Naive B cell (primary cell): ENCODE results near the gene GP1BA. TPM values are rescaled to one million over a fixed set of nuclear protein-coding genes. Genes with fewer than 3 reads are reported as not detected.
A peak's percentile ranks its signal among the peaks of the same experiment; 100 is the strongest.

Source experiments
- ATAC-seq, 2 donors: fragments of 150-1000 bp; cut with Tn5 transposase; 2 replicates each; pipeline ENCODE4 v1.10.0; 2021; ENCODE audit warnings: low read depth in 2 of 2, mild to moderate bottlenecking in 2 of 2, moderate library complexity in 2 of 2
- DNase-seq: peaks from one replicate; pipeline ENCODE4 v3.0.0; 2022
- H3K27ac Mint-ChIP-seq, 6 donors: one replicate each; pipeline ENCODE4 v1.8.0; 2020 to 2022; ENCODE audit warnings: mild to moderate bottlenecking in 6 of 6, mixed read lengths in 6 of 6, moderate library complexity in 5 of 6, inconsistent platforms in 2 of 6
- H3K27me3 Mint-ChIP-seq, 3 donors: one replicate each; pipeline ENCODE4 v1.8.0; 2021 to 2022; ENCODE audit warnings: mixed read lengths in 3 of 3, mild to moderate bottlenecking in 1 of 3
- H3K36me3 Mint-ChIP-seq, 2 donors: one replicate each; pipeline ENCODE4 v1.8.0; 2020 to 2022; ENCODE audit warnings: mixed read lengths in 2 of 2, inconsistent platforms in 1 of 2, mild to moderate bottlenecking in 1 of 2
- H3K4me1 Mint-ChIP-seq, 3 donors: one replicate each; pipeline ENCODE4 v1.8.0; 2020 to 2022; ENCODE audit warnings: mixed read lengths in 3 of 3, inconsistent platforms in 1 of 3, mild to moderate bottlenecking in 1 of 3, moderate library complexity in 1 of 3
- H3K4me3 Mint-ChIP-seq, 8 donors: one replicate each; pipeline ENCODE4 v1.8.0; 2020 to 2022; ENCODE audit warnings: mild to moderate bottlenecking in 8 of 8, mixed read lengths in 8 of 8, moderate library complexity in 8 of 8, inconsistent platforms in 2 of 8
- H3K9me3 Mint-ChIP-seq, 7 donors: one replicate each; pipeline ENCODE4 v1.8.0; 2020 to 2022; ENCODE audit warnings: mixed read lengths in 7 of 7, mild to moderate bottlenecking in 5 of 7, inconsistent platforms in 2 of 7, moderate library complexity in 1 of 7
- polyA plus RNA-seq, 6 donors: library from polyadenylated mRNA; unstranded; fragments of 300-500 nt; fragmentation: Illumina TruSeq; gene quantifications; one replicate each; pipeline ENCODE4 v1.2.3, GENCODE V29; 2021; ENCODE audit warnings: low read depth in 6 of 6

GP1BA gene
- polyA plus RNA-seq, result under 1 TPM in 4 of 6 donors, not detected in 2; 0.42 to 1.00 (median 0.56) TPM

DNA sequence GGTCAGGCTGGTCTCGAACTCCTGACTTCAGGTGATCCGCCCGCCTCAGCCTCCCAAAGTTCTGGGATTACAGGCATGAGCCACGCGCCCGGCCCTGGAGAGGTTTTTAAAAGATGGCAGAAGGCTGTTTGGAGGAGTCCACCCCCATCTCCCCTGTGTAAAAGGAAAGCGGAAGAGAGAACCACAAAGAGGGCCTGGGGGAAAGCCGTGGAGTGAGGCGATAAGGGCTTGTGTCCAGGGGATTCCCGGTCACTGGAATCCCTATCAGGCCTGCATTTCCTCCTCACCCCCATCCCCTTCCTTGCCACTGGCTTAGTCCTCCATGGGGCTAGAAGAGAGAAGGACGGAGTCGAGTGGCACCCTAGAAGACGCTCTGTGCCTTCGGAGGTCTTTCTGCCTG lies at the start of gene GP1BA:
Gene GP1BA (plus strand): TSS at position 315 of the 400 bp plus-strand sequence. CDS start 328 bp downstream, outside the sequence.
- Mint-ChIP-seq H3K27me3 (peaks cover 17 to 39% (median 33%) of the 10 kb centered on the region in 3 donors), H3K9me3 (no peaks in the 10 kb centered on the region), H3K36me3 (peaks cover 7 to 21% of the 10 kb centered on the region in 2 donors), H3K4me3 (peak within 1 kb of the TSS in 4 of 8 donors; percentile 1 to 77 (median 58)), H3K4me1 (peaks cover 37 to 45% (median 40%) of the 10 kb centered on the region in 3 donors), H3K27ac (peak within 1 kb of the TSS in 2 of 6 donors; percentile 84 to 90)
- no peak for DNase-seq
- peak; percentile 41 to 47 for ATAC-seq

DNA sequence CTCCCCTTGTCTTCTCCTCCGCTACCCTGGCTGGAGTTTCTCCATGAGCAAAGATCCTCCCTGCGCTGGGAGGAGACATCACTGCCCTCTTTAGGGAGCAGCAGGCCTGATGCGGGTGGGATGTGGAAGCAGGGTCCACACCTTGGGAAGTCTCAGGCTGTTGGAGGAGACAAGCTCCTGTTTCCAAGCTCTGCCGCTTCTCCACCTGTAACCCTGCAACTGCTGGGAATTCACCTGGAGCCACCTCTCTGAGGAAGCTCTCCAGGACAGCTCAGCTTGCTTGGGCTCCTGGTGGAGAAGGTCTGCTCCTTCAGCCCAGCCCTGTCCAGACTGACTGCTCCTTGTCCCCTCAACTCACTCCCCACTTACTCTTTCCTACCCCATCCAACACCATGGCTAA lies 47.6 kb upstream of the GP1BA start:
- no peak for DNase-seq
- no peak overlapping the region for H3K4me3 Mint-ChIP-seq
- ATAC-seq, result no peak
- peaks cover 5 to 28% of the 10 kb centered on the region in 2 donors for H3K36me3 Mint-ChIP-seq
- peak overlapping the region in 1 of 6 donors; percentile 49 for H3K27ac Mint-ChIP-seq
- no peaks in the 10 kb centered on the region for H3K9me3 Mint-ChIP-seq
- H3K4me1 Mint-ChIP-seq, result peaks cover 4 to 18% (median 17%) of the 10 kb centered on the region in 3 donors
- peaks cover 0 to 5% (median 0%) of the 10 kb centered on the region in 3 donors for H3K27me3 Mint-ChIP-seq

DNA sequence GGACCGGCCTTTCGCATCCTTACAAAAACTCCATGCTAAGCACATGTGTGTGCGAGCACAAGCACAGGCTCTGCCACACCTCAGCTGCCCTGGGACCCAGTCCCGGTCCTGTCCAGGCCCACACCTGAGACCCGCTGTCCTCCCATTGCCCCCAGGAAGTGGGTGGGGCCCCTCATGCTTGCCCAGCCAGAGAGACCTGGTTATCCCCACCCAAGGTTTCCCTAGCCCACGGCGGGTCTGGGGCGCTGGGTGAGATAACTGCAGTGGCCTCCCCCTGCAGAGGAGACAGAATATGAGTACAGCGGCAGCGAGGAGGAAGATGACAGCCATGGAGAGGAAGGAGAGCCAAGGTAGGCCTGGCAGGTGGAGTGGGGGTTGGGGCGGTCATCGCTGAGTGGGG lies 45.2 kb upstream of the GP1BA start:
- H3K9me3 Mint-ChIP-seq, result no peaks in the 10 kb centered on the region
- peaks cover 5 to 36% of the 10 kb centered on the region in 2 donors for H3K36me3 Mint-ChIP-seq
- peak overlapping the region in 1 of 8 donors; percentile 44 for H3K4me3 Mint-ChIP-seq
- peaks cover 0 to 5% (median 0%) of the 10 kb centered on the region in 3 donors for H3K27me3 Mint-ChIP-seq
- peak overlapping the region in 4 of 6 donors; percentile 10 to 79 (median 48) for H3K27ac Mint-ChIP-seq
- ATAC-seq (no peak), DNase-seq (no peak)
- peaks cover 4 to 12% (median 10%) of the 10 kb centered on the region in 3 donors for H3K4me1 Mint-ChIP-seq

DNA sequence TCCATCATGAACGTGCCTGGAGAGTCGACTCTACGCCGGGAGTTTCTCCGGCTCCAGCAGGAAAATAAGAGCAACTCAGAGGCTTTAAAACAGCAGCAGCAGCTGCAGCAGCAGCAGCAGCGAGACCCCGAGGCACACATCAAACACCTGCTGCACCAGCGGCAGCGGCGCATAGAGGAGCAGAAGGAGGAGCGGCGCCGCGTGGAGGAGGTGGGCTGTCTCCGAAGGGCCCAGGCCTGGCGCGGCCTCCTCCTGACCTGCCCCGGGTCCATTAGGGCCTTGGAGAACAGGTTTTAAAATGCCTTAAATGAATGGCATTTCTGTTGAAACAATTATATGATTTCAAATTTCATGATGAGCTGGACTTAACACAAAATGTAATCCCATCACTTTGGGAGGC lies 44.5 kb upstream of the GP1BA start:
- H3K27ac Mint-ChIP-seq, result no peak overlapping the region
- DNase-seq, result no peak
- H3K27me3 Mint-ChIP-seq, result peaks cover 0 to 5% (median 0%) of the 10 kb centered on the region in 3 donors
- H3K4me3 Mint-ChIP-seq, result no peak overlapping the region
- H3K36me3 Mint-ChIP-seq, result peaks cover 5 to 36% of the 10 kb centered on the region in 2 donors
- H3K4me1 Mint-ChIP-seq, result peaks cover 4 to 6% (median 6%) of the 10 kb centered on the region in 3 donors
- no peak for ATAC-seq
- H3K9me3 Mint-ChIP-seq, result no peaks in the 10 kb centered on the region

DNA sequence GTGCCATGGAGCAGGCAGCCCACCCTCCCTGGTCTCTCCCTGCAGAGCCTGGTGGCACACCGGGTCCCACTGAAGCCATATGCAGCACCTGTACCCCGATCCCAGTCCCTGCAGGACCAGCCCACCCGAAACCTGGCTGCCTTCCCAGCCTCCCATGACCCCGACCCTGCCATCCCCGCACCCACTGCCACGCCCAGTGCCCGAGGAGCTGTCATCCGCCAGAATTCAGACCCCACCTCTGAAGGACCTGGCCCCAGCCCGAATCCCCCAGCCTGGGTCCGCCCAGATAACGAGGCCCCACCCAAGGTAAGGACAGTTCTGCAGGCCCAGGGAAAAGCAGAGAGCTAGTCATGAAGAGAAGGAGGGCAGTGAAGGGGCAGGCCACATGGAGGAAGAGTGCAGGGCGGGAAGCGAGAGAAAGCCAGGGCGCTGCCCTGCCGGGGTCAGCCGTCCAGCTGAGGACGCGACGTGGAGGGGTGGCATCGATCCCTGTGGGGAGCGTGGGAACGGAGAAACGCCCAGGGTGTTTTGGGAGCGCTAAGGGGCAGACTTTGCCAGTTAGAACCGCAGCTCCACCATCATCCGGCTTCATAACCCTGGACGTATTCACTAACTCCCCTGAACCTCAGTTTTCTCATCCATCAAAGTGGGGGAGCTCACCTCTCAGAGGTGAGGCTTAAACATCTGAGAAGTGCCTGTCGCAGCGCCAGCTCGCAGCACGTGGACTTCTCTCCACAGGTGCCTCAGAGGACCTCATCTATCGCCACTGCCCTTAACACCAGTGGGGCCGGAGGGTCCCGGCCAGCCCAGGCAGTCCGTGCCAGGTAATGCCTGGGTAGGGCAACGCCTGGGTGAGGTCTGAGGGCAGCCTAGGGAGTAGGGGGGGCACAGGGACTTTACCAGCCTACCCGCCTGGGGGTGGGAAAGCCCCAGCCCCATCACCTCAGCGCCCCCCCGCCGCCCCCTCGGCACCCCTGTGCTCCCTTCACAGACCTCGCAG lies 40.4 kb upstream of the GP1BA start:
- DNase-seq (no peak), ATAC-seq (no peak)
- peak overlapping the region in 1 of 6 donors; percentile 74 for H3K27ac Mint-ChIP-seq
- peaks cover 0 to 5% (median 0%) of the 10 kb centered on the region in 3 donors for H3K27me3 Mint-ChIP-seq
- H3K4me3 Mint-ChIP-seq, result no peak overlapping the region
- H3K9me3 Mint-ChIP-seq, result peaks cover 0 to 2% (median 0%) of the 10 kb centered on the region in 7 donors
- peaks cover 5 to 35% of the 10 kb centered on the region in 2 donors for H3K36me3 Mint-ChIP-seq
- H3K4me1 Mint-ChIP-seq, result peaks cover 0 to 6% (median 4%) of the 10 kb centered on the region in 3 donors

DNA sequence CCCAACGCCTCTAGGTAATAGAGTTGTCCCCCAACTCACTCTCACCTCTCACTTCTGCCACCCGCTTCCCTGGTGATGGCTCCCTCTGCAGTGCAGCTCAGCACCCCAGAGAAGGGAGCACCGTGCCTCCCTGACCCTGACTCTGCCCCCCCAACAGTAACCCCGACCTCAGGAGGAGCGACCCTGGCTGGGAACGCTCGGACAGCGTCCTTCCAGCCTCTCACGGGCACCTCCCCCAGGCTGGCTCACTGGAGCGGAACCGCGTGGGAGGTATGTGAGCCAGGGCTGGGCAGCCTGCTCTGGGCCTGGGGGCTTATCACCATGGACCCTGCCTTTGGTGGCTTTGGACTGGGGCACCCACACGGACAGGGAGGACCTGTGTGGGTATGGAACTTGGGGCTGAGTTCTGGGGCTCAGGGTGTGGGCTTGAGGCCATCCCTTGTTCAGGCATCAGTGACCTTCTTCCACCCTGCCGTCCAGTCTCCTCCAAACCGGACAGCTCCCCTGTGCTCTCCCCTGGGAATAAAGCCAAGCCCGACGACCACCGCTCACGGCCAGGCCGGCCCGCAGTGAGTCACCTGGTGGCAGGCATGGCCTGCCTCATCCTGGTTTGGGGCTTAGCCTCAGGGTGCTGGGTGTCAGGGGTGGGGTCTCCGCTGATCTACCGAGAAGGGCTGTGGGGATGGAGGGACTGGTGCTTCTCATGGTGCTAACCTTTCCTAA lies 39.4 kb upstream of the GP1BA start:
- H3K9me3 Mint-ChIP-seq, result peaks cover 0 to 2% (median 0%) of the 10 kb centered on the region in 7 donors
- peaks cover 0 to 5% (median 0%) of the 10 kb centered on the region in 3 donors for H3K27me3 Mint-ChIP-seq
- H3K27ac Mint-ChIP-seq, result peak overlapping the region in 1 of 6 donors; percentile 47
- peaks cover 5 to 37% of the 10 kb centered on the region in 2 donors for H3K36me3 Mint-ChIP-seq
- DNase-seq (no peak), ATAC-seq (no peak)
- peaks cover 0 to 6% (median 4%) of the 10 kb centered on the region in 3 donors for H3K4me1 Mint-ChIP-seq
- no peak overlapping the region for H3K4me3 Mint-ChIP-seq

DNA sequence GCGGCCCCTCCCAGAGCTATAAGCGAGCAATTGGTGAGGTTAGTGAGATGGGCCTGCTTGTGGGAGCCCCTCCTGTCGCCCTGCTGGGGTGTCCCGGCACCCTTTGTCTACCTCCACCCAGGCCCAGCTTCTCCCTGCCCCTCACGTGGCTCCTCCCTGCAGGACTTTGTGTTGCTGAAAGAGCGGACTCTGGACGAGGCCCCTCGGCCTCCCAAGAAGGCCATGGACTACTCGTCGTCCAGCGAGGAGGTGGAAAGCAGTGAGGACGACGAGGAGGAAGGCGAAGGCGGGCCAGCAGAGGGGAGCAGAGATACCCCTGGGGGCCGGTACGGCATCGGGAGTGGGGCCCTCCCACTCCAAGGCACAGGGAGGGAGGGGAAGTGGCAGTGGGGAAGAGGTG lies 38.8 kb upstream of the GP1BA start:
- no peak overlapping the region for H3K4me3 Mint-ChIP-seq
- H3K9me3 Mint-ChIP-seq, result peaks cover 0 to 2% (median 0%) of the 10 kb centered on the region in 7 donors
- DNase-seq (no peak), ATAC-seq (no peak)
- peaks cover 0 to 5% (median 3%) of the 10 kb centered on the region in 3 donors for H3K27me3 Mint-ChIP-seq
- peaks cover 5 to 37% of the 10 kb centered on the region in 2 donors for H3K36me3 Mint-ChIP-seq
- H3K4me1 Mint-ChIP-seq, result peaks cover 4 to 8% (median 6%) of the 10 kb centered on the region in 3 donors
- peak overlapping the region in 1 of 6 donors; percentile 47 for H3K27ac Mint-ChIP-seq

DNA sequence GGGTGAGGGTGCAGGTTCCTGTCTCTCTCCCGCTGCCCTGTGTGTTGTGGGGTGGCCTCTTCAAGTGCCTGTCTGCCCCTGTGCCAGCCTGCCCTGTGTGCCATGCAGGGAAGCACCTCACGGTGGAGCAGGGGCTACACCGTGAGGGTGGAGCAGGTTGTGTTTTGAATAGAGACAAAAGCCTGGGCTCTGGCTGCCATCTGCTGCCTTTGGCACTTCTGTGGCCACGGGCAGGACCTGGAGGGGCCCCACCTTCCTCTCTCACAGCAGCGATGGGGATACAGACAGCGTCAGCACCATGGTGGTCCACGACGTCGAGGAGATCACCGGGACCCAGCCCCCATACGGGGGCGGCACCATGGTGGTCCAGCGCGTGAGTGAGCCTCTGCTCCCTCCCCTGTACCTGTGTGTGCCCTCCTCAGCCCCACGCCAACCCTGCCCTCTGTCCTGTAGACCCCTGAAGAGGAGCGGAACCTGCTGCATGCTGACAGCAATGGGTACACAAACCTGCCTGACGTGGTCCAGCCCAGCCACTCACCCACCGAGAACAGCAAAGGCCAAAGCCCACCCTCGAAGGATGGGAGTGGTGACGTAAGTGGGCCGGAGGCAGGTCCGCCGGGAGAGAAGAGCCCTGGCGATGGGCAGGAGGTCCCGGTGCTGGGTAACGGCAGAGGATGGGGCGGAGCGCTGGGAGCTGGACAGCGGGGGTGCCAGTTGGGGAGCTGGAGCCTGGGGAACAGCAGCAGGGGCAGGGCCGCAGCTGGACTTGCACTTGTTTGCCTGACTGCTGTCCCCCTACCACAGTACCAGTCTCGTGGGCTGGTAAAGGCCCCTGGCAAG lies 38.1 kb upstream of the GP1BA start:
- Mint-ChIP-seq H3K4me1 (peaks cover 4 to 11% (median 9%) of the 10 kb centered on the region in 3 donors), H3K27me3 (peaks cover 0 to 6% (median 4%) of the 10 kb centered on the region in 3 donors), H3K9me3 (peaks cover 0 to 2% (median 0%) of the 10 kb centered on the region in 7 donors), H3K4me3 (no peak overlapping the region), H3K36me3 (peaks cover 4 to 35% of the 10 kb centered on the region in 2 donors), H3K27ac (no peak overlapping the region)
- ATAC-seq (no peak), DNase-seq (no peak)

DNA sequence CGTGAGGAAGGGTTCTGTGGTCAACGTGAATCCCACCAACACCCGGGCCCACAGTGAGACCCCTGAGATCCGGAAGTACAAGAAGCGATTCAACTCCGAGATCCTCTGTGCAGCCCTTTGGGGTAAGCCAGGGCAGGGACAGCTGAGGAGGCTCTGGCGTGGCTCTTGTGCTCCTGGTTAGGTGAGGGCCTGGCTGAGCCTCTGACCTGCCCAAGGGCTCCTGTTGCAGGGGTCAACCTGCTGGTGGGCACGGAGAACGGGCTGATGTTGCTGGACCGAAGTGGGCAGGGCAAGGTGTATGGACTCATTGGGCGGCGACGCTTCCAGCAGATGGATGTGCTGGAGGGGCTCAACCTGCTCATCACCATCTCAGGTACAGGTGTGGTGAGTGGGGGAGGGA lies 37.0 kb upstream of the GP1BA start:
- Mint-ChIP-seq H3K36me3 (peaks cover 0 to 29% of the 10 kb centered on the region in 2 donors), H3K4me3 (peak overlapping the region in 4 of 8 donors; percentile 21 to 60 (median 36))

DNA sequence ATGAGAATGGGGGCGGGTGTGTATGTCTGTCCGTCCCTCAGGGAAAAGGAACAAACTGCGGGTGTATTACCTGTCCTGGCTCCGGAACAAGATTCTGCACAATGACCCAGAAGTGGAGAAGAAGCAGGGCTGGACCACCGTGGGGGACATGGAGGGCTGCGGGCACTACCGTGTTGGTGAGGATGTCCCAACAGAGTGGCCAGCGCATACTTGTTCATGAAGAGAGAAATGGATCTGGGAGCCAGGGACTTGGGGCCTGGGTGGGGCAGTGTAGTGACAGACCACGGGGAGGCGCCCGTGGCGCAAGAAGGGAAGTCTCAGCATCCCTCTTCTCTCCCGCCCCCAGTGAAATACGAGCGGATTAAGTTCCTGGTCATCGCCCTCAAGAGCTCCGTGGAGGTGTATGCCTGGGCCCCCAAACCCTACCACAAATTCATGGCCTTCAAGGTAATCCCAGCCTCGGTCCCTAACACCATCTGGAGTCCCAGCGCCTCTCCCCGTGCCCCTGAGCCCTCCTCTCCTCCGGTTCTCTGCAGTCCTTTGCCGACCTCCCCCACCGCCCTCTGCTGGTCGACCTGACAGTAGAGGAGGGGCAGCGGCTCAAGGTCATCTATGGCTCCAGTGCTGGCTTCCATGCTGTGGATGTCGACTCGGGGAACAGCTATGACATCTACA lies 36.3 kb upstream of the GP1BA start:
- peak overlapping the region in 1 of 6 donors; percentile 43 for H3K27ac Mint-ChIP-seq
- H3K36me3 Mint-ChIP-seq, result peaks cover 0 to 23% of the 10 kb centered on the region in 2 donors
- H3K4me3 Mint-ChIP-seq, result peak overlapping the region in 1 of 8 donors; percentile 21
- peaks cover 11 to 23% (median 17%) of the 10 kb centered on the region in 3 donors for H3K4me1 Mint-ChIP-seq
- H3K27me3 Mint-ChIP-seq, result peaks cover 0 to 14% (median 5%) of the 10 kb centered on the region in 3 donors
- peaks cover 0 to 2% (median 0%) of the 10 kb centered on the region in 7 donors for H3K9me3 Mint-ChIP-seq
- DNase-seq (no peak), ATAC-seq (no peak)

More for the DNA sequence above, 37.0 kb upstream of the GP1BA start:
- H3K4me1 Mint-ChIP-seq, result peaks cover 7 to 18% (median 15%) of the 10 kb centered on the region in 3 donors
- peaks cover 0 to 2% (median 0%) of the 10 kb centered on the region in 7 donors for H3K9me3 Mint-ChIP-seq
- H3K27me3 Mint-ChIP-seq, result peaks cover 0 to 12% (median 5%) of the 10 kb centered on the region in 3 donors
- ATAC-seq, result no peak
- no peak overlapping the region for H3K27ac Mint-ChIP-seq
- no peak for DNase-seq

DNA sequence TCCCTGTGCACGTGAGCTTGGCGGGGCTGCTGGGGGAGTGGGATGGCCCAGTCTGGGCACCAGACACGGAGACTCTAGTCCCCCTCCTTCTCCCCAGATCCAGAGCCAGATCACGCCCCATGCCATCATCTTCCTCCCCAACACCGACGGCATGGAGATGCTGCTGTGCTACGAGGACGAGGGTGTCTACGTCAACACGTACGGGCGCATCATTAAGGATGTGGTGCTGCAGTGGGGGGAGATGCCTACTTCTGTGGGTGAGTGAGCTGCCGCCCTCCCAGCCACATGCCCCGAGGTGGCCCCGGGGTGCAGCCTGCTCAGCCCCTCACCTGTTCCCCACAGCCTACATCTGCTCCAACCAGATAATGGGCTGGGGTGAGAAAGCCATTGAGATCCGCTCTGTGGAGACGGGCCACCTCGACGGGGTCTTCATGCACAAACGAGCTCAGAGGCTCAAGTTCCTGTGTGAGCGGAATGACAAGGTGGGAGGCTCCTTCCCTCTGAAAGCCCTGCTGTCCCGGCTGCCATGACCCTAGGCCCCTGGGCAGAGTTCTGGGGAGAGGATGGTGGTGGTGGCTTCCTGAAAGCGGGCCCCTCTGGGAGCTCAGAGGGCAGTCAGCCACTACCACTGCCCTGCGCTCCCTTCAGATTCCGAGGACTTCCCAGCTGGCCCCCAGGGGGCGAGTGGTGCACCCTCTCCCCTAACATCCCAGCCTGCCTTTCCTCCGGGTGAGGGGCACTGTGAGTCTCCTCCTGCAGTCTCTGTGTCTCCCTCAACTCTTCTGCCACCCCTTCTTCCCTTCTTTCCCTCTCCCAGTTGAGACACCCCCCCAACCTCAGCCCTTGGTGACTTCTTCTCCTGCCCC lies 35.5 kb upstream of the GP1BA start:
- Mint-ChIP-seq H3K27me3 (peaks cover 0 to 18% (median 5%) of the 10 kb centered on the region in 3 donors), H3K4me3 (no peak overlapping the region), H3K36me3 (peaks cover 0 to 21% of the 10 kb centered on the region in 2 donors), H3K27ac (peak overlapping the region in 1 of 6 donors; percentile 43), H3K9me3 (peaks cover 0 to 2% (median 0%) of the 10 kb centered on the region in 7 donors), H3K4me1 (peaks cover 14 to 31% (median 18%) of the 10 kb centered on the region in 3 donors)
- DNase-seq (no peak), ATAC-seq (no peak)
